ENCODE results near the gene ACKR3. TPM values are rescaled to one million over a fixed set of nuclear protein-coding genes. Genes with fewer than 3 reads are reported as not detected.

ACKR3 gene
- total and polyA plus RNA-seq, 3 experiments from 2014 or later: 0.90 to 5.5 (median 1.6) TPM

- Mint-ChIP-seq H3K4me1 (peaks cover 19 to 41% (median 20%) of the 10 kb centered on the region in 3 donors), H3K9me3 (no peaks in the 10 kb centered on the region), H3K27me3 (peaks cover 0 to 3% of the 10 kb centered on the region in 2 donors), H3K36me3 (peaks cover 0 to 17% (median 2%) of the 10 kb centered on the region in 3 donors), H3K27ac (no peak overlapping the region), H3K4me3 (no peak overlapping the region)
- Histone ChIP-seq H3K4me3 (ENCODE audit: low read length) (no peak overlapping the region), H3K9me3 (ENCODE audit: low read length) (no peaks in the 10 kb centered on the region), H3K36me3 (ENCODE audit: insufficient read depth, low read length) (no peaks in the 10 kb centered on the region), H3K4me1 (ENCODE audit: insufficient read depth, low read length) (peaks cover 19% of the 10 kb centered on the region), H3K27ac (ENCODE audit: low read depth, low read length) (no peak overlapping the region), H3K27me3 (ENCODE audit: insufficient read depth, low read length, poor library complexity, severe bottlenecking) (no peaks in the 10 kb centered on the region)
- no peak for DNase-seq
- POLR2A ChIA-PET: no interaction called here
- CTCF ChIA-PET: interaction anchor here (2.0 to 4.5 kb wide), 4 partner anchors 23 to 515 kb away, joined by 7 to 165 read pairs (median 30); partner anchors contain the start of gene COPS8
Observed at GRCh38 chr2:236571145-236571544, 1.5 kb downstream of the ACKR3 start.

GRCh38 chr2:236572482-236572881 lies 2.9 kb downstream of the ACKR3 start:
- H3K4me1 Mint-ChIP-seq: peaks cover 17 to 38% (median 19%) of the 10 kb centered on the region in 3 donors
- peaks cover 0 to 3% of the 10 kb centered on the region in 2 donors for H3K27me3 Mint-ChIP-seq
- H3K36me3 ChIP-seq (ENCODE audit: insufficient read depth, low read length): no peaks in the 10 kb centered on the region
- no peaks in the 10 kb centered on the region for H3K9me3 Mint-ChIP-seq
- no peak overlapping the region for H3K4me3 Mint-ChIP-seq
- ChIA-PET POLR2A (interaction anchor here (1.2 kb wide), 1 partner anchor 60 kb away, joined by 3 read pairs; no protein-coding TSS in a partner anchor), CTCF (interaction anchor here (1.5 kb wide), 1 partner anchor 60 kb away, joined by 6 read pairs; no protein-coding TSS in a partner anchor)
- peaks cover 19% of the 10 kb centered on the region for H3K4me1 ChIP-seq (ENCODE audit: insufficient read depth, low read length)
- no peaks in the 10 kb centered on the region for H3K27me3 ChIP-seq (ENCODE audit: insufficient read depth, low read length, poor library complexity, severe bottlenecking)
- H3K9me3 ChIP-seq (ENCODE audit: low read length): no peaks in the 10 kb centered on the region
- no peak for DNase-seq
- H3K27ac Mint-ChIP-seq: peak overlapping the region in 1 of 8 donors; percentile 87
- peaks cover 0 to 29% (median 2%) of the 10 kb centered on the region in 3 donors for H3K36me3 Mint-ChIP-seq
- H3K4me3 ChIP-seq (ENCODE audit: low read length): no peak overlapping the region
- no peak overlapping the region for H3K27ac ChIP-seq (ENCODE audit: low read depth, low read length)

- Mint-ChIP-seq H3K4me1 (peaks cover 14 to 33% (median 15%) of the 10 kb centered on the region in 3 donors), H3K4me3 (no peak overlapping the region), H3K27ac (peak overlapping the region in 1 of 8 donors; percentile 87), H3K27me3 (peaks cover 0 to 3% of the 10 kb centered on the region in 2 donors), H3K36me3 (peaks cover 0 to 31% (median 2%) of the 10 kb centered on the region in 3 donors), H3K9me3 (no peaks in the 10 kb centered on the region)
- no peaks in the 10 kb centered on the region for H3K36me3 ChIP-seq (ENCODE audit: insufficient read depth, low read length)
- H3K9me3 ChIP-seq (ENCODE audit: low read length): no peaks in the 10 kb centered on the region
- no peak overlapping the region for H3K27ac ChIP-seq (ENCODE audit: low read depth, low read length)
- DNase-seq: no peak
- peaks cover 19% of the 10 kb centered on the region for H3K4me1 ChIP-seq (ENCODE audit: insufficient read depth, low read length)
- H3K27me3 ChIP-seq (ENCODE audit: insufficient read depth, low read length, poor library complexity, severe bottlenecking): no peaks in the 10 kb centered on the region
- ChIA-PET POLR2A (interaction anchor here (1.2 kb wide), 1 partner anchor 60 kb away, joined by 3 read pairs; no protein-coding TSS in a partner anchor), CTCF (interaction anchor here (1.5 kb wide), 1 partner anchor 61 kb away, joined by 6 read pairs; no protein-coding TSS in a partner anchor)
- no peak overlapping the region for H3K4me3 ChIP-seq (ENCODE audit: low read length)
Observed at GRCh38 chr2:236573066-236573929, 3.7 kb downstream of the ACKR3 start.

- H3K4me1 Mint-ChIP-seq: peaks cover 9 to 26% (median 9%) of the 10 kb centered on the region in 3 donors
- H3K9me3 Mint-ChIP-seq: no peaks in the 10 kb centered on the region
- no peak overlapping the region for H3K27ac ChIP-seq (ENCODE audit: low read depth, low read length)
- ChIA-PET CTCF (no interaction called here), POLR2A (no interaction called here)
- no peak for DNase-seq
- peaks cover 0 to 33% (median 2%) of the 10 kb centered on the region in 3 donors for H3K36me3 Mint-ChIP-seq
- peaks cover 0 to 3% of the 10 kb centered on the region in 2 donors for H3K27me3 Mint-ChIP-seq
- no peak overlapping the region for H3K4me3 ChIP-seq (ENCODE audit: low read length)
- H3K27ac Mint-ChIP-seq: peak overlapping the region in 2 of 8 donors; percentile 41 to 68
- H3K4me3 Mint-ChIP-seq: no peak overlapping the region
- no peaks in the 10 kb centered on the region for H3K27me3 ChIP-seq (ENCODE audit: insufficient read depth, low read length, poor library complexity, severe bottlenecking)
- H3K4me1 ChIP-seq (ENCODE audit: insufficient read depth, low read length): peaks cover 15% of the 10 kb centered on the region
- no peaks in the 10 kb centered on the region for H3K9me3 ChIP-seq (ENCODE audit: low read length)
- H3K36me3 ChIP-seq (ENCODE audit: insufficient read depth, low read length): no peaks in the 10 kb centered on the region
Observed at GRCh38 chr2:236574000-236574399, 4.4 kb downstream of the ACKR3 start.

- POLR2A ChIA-PET: no interaction called here
- H3K9me3 ChIP-seq (ENCODE audit: low read length): no peaks in the 10 kb centered on the region
- H3K36me3 ChIP-seq (ENCODE audit: insufficient read depth, low read length): no peaks in the 10 kb centered on the region
- no peaks in the 10 kb centered on the region for H3K27me3 ChIP-seq (ENCODE audit: insufficient read depth, low read length, poor library complexity, severe bottlenecking)
- H3K36me3 Mint-ChIP-seq: peaks cover 0 to 36% (median 2%) of the 10 kb centered on the region in 3 donors
- H3K4me3 ChIP-seq (ENCODE audit: low read length): no peak overlapping the region
- CTCF ChIA-PET: interaction anchor here (0.7 kb wide), 1 partner anchor 61 kb away, joined by 3 read pairs; no protein-coding TSS in a partner anchor
- peaks cover 11% of the 10 kb centered on the region for H3K4me1 ChIP-seq (ENCODE audit: insufficient read depth, low read length)
- no peak for DNase-seq
- no peak overlapping the region for H3K4me3 Mint-ChIP-seq
- H3K4me1 Mint-ChIP-seq: peaks cover 3 to 20% (median 3%) of the 10 kb centered on the region in 3 donors
- peaks cover 0 to 3% of the 10 kb centered on the region in 2 donors for H3K27me3 Mint-ChIP-seq
- no peak overlapping the region for H3K27ac ChIP-seq (ENCODE audit: low read depth, low read length)
- H3K27ac Mint-ChIP-seq: peak overlapping the region in 1 of 8 donors; percentile 41
- H3K9me3 Mint-ChIP-seq: no peaks in the 10 kb centered on the region
Observed at GRCh38 chr2:236574424-236575145, 5.0 kb downstream of the ACKR3 start.

- no peaks in the 10 kb centered on the region for H3K9me3 Mint-ChIP-seq
Observed at GRCh38 chr2:236575510-236575909, 5.9 kb downstream of the ACKR3 start.

GRCh38 chr2:236576087-236576486 lies 6.5 kb downstream of the ACKR3 start:
- Histone ChIP-seq H3K36me3 (ENCODE audit: insufficient read depth, low read length) (peaks cover 9% of the 10 kb centered on the region), H3K4me1 (ENCODE audit: insufficient read depth, low read length) (no peaks in the 10 kb centered on the region), H3K9me3 (ENCODE audit: low read length) (no peaks in the 10 kb centered on the region), H3K27ac (ENCODE audit: low read depth, low read length) (no peak overlapping the region), H3K27me3 (ENCODE audit: insufficient read depth, low read length, poor library complexity, severe bottlenecking) (no peaks in the 10 kb centered on the region), H3K4me3 (ENCODE audit: low read length) (no peak overlapping the region)
- H3K36me3 Mint-ChIP-seq: peaks cover 9 to 51% (median 12%) of the 10 kb centered on the region in 3 donors
- POLR2A ChIA-PET: no interaction called here
- H3K4me3 Mint-ChIP-seq: no peak overlapping the region
- H3K27me3 Mint-ChIP-seq: peaks cover 0 to 3% of the 10 kb centered on the region in 2 donors
- H3K27ac Mint-ChIP-seq: peak overlapping the region in 2 of 8 donors; percentile 17 to 54
- no peak for DNase-seq
- CTCF ChIA-PET: interaction anchor here (1.7 kb wide), 1 partner anchor 63 kb away, joined by 7 read pairs; no protein-coding TSS in a partner anchor
- peaks cover 0 to 7% (median 2%) of the 10 kb centered on the region in 3 donors for H3K4me1 Mint-ChIP-seq
- no peaks in the 10 kb centered on the region for H3K9me3 Mint-ChIP-seq

More at GRCh38 chr2:236575510-236575909, 5.9 kb downstream of the ACKR3 start:
- peaks cover 4% of the 10 kb centered on the region for H3K36me3 ChIP-seq (ENCODE audit: insufficient read depth, low read length)
- peaks cover 0 to 3% of the 10 kb centered on the region in 2 donors for H3K27me3 Mint-ChIP-seq
- peaks cover 3 to 45% (median 7%) of the 10 kb centered on the region in 3 donors for H3K36me3 Mint-ChIP-seq
- POLR2A ChIA-PET: no interaction called here
- H3K9me3 ChIP-seq (ENCODE audit: low read length): no peaks in the 10 kb centered on the region
- peaks cover 0 to 11% (median 3%) of the 10 kb centered on the region in 3 donors for H3K4me1 Mint-ChIP-seq
- no peak overlapping the region for H3K27ac ChIP-seq (ENCODE audit: low read depth, low read length)
- H3K4me1 ChIP-seq (ENCODE audit: insufficient read depth, low read length): peaks cover 2% of the 10 kb centered on the region
- H3K27ac Mint-ChIP-seq: no peak overlapping the region
- H3K27me3 ChIP-seq (ENCODE audit: insufficient read depth, low read length, poor library complexity, severe bottlenecking): no peaks in the 10 kb centered on the region
- CTCF ChIA-PET: interaction anchor here (1.7 kb wide), 1 partner anchor 62 kb away, joined by 7 read pairs; no protein-coding TSS in a partner anchor
- H3K4me3 Mint-ChIP-seq: no peak overlapping the region
- no peak overlapping the region for H3K4me3 ChIP-seq (ENCODE audit: low read length)
- no peak for DNase-seq
